HG03135 (cell line): ENCODE results near the gene RPL19.
"Not testable (repeated sequence)": the region's sequence is repeated elsewhere in the genome, so short reads cannot be mapped to it uniquely, and the experiment has no call there.

Experiments
- ATAC-seq: cut with Tn5 transposase; IDR thresholded peaks from one replicate; pipeline ENCODE4 v1.9.1; 2021; ENCODE audit warnings: mild to moderate bottlenecking, moderate library complexity; ENCODE audit not compliant: unreplicated experiment

The RPL19 gene

GRCh38 chr17:39240631-39241030, 40.5 kb downstream of the RPL19 start:
- no peak for ATAC-seq

DNA sequence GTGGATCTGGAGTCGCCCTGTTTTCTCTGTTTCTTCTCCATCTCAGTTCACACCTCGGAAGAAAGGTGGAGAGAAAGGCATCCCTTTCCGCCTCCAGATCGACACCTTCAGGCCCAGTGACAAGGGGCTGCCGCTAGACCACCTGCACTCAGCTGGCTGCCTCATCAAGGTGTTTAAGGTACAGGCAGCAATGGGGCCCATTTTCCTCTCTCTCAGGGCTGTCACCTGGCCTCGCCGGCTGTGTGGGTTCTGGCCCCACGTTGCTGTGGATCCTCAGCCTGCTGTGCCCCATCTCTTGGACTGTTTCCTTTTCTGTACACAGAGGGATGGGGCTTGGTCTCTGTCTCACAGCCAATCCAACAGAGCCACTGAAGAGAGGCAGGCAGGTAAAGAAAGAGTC, 43.1 kb downstream of the RPL19 start:
- no peak for ATAC-seq

DNA sequence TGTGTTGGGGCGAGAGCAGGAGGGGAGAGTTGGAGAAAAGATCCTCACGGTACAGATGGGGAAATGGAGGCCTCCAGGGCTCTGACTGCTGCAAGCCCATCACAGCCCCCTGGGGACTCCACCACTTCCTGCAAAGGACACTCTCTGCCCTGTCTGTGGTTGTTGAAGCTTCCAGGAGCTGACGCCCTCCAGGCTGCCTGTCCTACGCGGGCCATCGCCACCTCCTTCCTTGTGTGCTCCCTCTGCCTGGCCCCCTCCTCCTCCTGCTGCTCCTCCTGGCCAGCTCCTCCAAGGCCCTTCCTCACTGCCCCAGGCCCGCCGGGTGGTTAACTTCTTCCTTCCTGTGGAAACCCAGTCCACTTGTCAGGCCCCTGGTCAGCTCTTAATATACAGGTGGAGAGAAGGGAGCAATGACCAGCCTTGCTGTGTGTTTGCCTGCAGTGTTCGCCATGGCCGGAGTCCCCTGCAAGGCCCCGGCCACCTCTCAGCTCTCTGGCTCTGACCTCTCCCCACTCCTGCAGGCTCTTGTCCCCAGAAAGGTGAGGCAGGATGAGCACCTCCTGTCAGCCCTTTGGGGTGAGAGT, 44.0 kb downstream of the RPL19 start:
- ATAC-seq, result no peak

DNA sequence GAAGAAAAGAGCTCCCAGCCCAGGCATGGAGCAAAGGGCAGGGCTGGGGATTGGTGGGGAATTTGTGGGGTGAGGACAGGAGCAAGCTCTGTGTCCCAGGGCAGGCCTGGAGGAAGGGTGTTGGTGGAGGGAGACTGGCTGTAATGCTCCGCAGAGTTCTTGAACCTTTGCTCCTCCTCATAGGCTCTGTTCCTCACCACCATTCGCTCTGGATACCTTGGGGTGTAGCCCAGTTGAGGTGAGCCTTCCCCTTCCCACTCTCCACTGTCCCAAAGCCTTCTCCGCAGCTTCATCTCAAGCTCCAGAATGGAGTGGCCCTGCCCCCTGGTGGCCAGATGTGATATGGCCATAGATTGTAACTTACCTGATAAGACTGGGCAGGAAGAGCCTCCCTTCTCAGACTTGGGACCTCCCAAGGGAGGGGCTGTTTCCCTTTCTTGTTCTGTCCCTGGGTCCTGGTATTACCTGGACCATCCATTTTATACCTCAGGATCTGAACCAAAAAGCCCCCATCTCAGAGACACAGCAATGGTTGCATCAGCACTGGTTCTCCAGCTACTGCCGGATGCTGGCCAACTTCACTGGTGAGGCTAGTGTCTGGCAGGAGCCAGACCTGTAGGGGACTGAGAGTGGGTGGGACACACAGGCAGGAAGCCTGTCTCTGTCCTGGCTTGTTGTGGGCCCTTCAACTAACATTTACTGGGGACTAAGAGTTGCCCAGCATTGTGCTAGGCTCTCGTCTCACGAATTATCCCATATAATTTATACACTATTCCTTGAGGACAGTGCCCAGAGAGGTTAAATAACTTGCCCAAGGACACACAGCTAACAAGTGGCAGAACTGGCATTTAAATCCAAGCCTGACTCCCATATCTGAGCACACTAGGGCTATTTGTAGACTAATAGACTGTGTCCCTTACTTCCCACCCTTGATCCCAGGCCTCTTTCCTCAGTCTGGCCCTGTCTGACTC, 44.8 kb downstream of the RPL19 start:
- ATAC-seq, result peak; percentile 73

- no peak for ATAC-seq
Observed at GRCh38 chr17:39246274-39246673, 46.2 kb downstream of the RPL19 start.

- not testable (repeated sequence) for ATAC-seq
Observed at GRCh38 chr17:39250076-39250475, 50.0 kb downstream of the RPL19 start.

GRCh38 chr17:39251997-39252396, 51.9 kb downstream of the RPL19 start:
- ATAC-seq, result no peak

DNA sequence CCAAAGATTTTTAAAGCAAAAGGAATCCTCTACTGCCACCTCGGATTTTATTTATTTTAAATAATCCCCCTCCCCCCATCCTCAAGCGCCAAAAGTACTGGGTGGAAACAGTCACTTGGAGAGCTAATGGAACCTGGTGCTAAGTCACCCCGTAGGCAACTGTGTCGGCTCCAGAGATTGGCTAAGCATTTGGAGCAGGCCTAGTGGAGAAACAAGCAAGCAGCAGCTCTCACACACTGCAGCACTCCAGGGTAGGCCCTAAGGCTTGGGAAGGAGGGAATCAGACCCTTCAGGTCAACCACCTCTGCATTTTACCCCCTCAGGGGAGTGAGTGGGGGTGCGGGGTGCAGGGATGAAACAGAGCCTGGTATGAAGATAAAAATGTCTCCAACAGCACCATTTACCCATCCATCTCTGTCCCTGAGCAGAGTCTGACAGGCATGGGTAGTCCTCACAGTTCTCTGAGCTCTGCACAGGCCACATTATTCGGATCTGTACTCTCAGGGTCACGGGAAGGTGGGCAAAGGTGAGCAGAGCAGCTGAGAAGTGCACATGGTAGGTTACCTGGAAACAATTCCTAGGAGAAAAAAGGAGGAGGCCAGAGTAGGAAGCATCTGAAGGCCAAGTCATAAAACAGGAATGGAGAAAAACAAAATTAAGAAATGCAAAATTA, 52.8 kb downstream of the RPL19 start:
- ATAC-seq, result no peak
